ENCODE measurements around the gene LYSMD3.

GRCh38 chr5:90529939-90530677, 724 bp upstream of the LYSMD3 start:
- TF ChIP-seq, protein P1, sequence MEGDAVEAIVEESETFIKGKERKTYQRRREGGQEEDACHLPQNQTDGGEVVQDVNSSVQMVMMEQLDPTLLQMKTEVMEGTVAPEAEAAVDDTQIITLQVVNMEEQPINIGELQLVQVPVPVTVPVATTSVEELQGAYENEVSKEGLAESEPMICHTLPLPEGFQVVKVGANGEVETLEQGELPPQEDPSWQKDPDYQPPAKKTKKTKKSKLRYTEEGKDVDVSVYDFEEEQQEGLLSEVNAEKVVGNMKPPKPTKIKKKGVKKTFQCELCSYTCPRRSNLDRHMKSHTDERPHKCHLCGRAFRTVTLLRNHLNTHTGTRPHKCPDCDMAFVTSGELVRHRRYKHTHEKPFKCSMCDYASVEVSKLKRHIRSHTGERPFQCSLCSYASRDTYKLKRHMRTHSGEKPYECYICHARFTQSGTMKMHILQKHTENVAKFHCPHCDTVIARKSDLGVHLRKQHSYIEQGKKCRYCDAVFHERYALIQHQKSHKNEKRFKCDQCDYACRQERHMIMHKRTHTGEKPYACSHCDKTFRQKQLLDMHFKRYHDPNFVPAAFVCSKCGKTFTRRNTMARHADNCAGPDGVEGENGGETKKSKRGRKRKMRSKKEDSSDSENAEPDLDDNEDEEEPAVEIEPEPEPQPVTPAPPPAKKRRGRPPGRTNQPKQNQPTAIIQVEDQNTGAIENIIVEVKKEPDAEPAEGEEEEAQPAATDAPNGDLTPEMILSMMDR (conservative IDR thresholded peaks at IDR 0.05; ENCODE audit: low read depth, low read length): peak; percentile 81
- TF ChIP-seq EZH2 (IDR thresholded peaks at IDR 0.05; ENCODE audit: borderline replicate concordance, low read depth, low read length, poor library complexity, severe bottlenecking): no peak
